GM06990 (cell line): Measurements from ENCODE around the gene FAH.

ENCODE experiments used
- DNase-seq: peaks from one replicate; pipeline ENCODE4 v3.0.0-alpha.2; 2011; ENCODE audit not compliant: insufficient read length; ENCODE audit errors: extremely low read depth
- H3K27me3 ChIP-seq: replicated peaks from 2 replicates; pipeline ENCODE4 v1.6.0; 2011; ENCODE audit warnings: low read length; ENCODE audit not compliant: control insufficient read depth, insufficient read depth
- H3K36me3 ChIP-seq: 2 replicates; pipeline ENCODE4 v1.5.1; 2011; ENCODE audit warnings: low read length; ENCODE audit not compliant: control insufficient read depth, insufficient read depth
- H3K4me3 ChIP-seq: replicated peaks from 2 replicates; pipeline ENCODE4 v1.5.1; 2011; ENCODE audit warnings: low read depth, mild to moderate bottlenecking, control low read depth, low read length
- TF ChIP-seq, protein P1 (sequence below): IDR thresholded peaks from 2 replicates; pipeline ENCODE4 v1.5.1; 2011; ENCODE audit warnings: low read length, control low read depth, mild to moderate bottlenecking, inconsistent platforms; ENCODE audit not compliant: insufficient read depth, poor library complexity, severe bottlenecking

Gene FAH

DNA sequence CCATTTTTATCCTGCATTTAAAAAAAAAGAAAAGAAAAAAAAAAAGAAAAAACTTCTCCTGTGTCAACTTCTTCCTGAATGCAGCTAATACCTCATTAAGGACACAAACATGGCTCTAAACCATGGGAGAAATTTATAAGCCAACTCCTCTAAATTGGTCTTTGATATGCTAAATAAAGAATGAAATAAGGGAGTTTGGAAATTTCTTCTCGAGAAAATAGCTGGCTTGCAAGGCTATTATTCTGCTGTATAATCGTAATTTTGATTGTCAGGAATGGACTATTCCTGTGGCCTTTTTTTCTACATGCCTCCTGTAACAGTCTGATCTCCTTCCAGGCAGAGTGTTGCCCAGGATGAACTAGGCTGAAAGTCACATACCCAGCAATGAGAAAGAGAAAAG, 78.6 kb downstream of the FAH start:
- TF ChIP-seq, protein P1, sequence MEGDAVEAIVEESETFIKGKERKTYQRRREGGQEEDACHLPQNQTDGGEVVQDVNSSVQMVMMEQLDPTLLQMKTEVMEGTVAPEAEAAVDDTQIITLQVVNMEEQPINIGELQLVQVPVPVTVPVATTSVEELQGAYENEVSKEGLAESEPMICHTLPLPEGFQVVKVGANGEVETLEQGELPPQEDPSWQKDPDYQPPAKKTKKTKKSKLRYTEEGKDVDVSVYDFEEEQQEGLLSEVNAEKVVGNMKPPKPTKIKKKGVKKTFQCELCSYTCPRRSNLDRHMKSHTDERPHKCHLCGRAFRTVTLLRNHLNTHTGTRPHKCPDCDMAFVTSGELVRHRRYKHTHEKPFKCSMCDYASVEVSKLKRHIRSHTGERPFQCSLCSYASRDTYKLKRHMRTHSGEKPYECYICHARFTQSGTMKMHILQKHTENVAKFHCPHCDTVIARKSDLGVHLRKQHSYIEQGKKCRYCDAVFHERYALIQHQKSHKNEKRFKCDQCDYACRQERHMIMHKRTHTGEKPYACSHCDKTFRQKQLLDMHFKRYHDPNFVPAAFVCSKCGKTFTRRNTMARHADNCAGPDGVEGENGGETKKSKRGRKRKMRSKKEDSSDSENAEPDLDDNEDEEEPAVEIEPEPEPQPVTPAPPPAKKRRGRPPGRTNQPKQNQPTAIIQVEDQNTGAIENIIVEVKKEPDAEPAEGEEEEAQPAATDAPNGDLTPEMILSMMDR = no peak
- H3K4me3 ChIP-seq = no peak overlapping the region
- H3K27me3 ChIP-seq = peaks cover 4% of the 10 kb centered on the region

DNA sequence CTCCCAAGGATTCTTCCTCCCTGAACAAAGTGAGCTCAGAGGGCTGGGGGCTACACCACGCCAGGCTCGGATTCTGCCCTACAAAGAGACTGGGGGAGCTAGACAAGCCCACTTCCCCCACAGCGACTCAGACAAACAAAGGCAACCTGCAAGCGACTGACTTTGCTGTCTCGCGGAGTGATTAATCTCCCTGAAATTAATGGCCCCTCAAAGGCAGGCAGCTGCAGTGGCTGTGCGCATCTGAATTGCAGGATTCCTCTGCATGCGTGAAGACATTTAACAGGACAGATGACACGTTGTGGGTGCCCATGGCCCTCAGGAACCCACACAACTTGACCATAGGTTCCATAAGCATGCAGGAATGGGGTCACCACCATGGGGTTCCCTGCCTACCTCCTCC, 80.8 kb downstream of the FAH start:
- Histone ChIP-seq H3K27me3 (peaks cover 4% of the 10 kb centered on the region), H3K36me3 (no peaks in the 10 kb centered on the region), H3K4me3 (no peak overlapping the region)
- TF ChIP-seq, protein P1 = no peak
- no peak for DNase-seq

More for the DNA sequence above, 78.6 kb downstream of the FAH start:
- DNase-seq = no peak
- no peaks in the 10 kb centered on the region for H3K36me3 ChIP-seq

DNA sequence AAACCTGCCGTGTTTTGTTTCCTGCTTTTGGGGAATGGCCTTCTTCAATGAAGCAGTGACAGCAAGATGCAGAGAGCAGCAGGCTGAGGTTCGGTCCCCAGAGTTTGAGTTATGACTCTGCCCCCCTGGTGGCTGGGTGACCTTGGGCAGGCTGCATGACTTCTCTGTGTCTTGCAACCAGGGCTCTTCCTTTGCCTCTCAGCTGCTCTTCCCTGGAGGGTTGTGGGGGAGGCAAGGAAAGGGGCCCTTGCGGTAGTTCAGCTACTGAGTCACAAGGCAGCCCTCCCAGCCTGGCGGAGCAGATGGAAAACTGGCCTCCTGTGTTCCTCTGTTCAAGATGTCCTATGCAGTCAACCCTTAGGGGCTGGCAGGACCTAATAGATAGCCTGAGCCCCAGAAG, 82.1 kb downstream of the FAH start:
- Histone ChIP-seq H3K4me3 (no peak overlapping the region), H3K36me3 (no peaks in the 10 kb centered on the region), H3K27me3 (peaks cover 3% of the 10 kb centered on the region)
- DNase-seq = peak; percentile 23
- TF ChIP-seq, protein P1 = peak; percentile 78
